GM19455 (cell line): Measurements from ENCODE around the gene GBGT1.

Experiments used
- ATAC-seq: cut with Tn5 transposase; IDR thresholded peaks from one replicate; pipeline ENCODE4 v1.9.1; 2021; ENCODE audit not compliant: unreplicated experiment

Gene GBGT1

GRCh38 chr9:133104718-133105460 is 58.8 kb downstream of the GBGT1 start:
- no peak for ATAC-seq

GRCh38 chr9:133103987-133104505 is 59.7 kb downstream of the GBGT1 start:
- ATAC-seq, result no peak

DNA sequence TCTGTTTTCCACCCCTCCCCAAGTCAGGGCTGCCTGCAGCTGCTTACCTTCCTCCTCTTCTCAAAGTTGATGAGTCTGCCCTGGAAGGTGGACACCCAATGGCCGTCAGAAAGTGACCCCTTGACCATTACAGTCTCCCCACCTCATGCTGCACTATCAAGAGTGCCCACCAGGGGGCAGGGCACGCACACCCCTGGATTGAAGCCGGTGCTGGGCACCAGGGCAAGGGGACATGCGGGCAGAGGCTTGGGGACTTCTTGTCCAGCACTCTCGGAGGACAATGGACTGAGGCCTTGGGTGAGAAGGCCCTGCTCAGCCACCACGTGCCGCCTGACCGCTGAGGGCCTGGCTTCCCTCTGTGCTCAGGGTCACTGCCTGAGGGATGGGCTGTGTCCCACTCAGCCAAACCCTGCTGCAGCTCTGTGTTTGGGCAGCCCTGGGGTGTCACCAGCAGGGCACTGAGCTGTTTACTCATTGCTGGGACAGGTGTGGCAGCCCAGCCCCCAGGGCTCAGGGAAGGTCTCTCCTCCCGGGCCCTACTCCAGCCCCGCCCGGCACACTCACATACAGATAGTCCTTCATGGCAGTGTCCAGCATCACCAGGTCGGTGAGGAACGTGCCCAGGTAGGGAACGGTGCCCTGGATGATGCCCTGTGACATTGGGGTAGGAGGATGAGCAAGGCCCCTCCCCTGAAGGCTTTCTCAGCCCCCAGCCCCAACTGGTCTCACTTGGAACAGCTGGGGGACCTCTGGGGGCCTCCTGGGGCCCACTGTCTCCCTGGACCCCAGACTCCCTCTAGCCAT is 60.3 kb downstream of the GBGT1 start:
- ATAC-seq, result no peak
